GM21515 (cell line): ENCODE measurements around the gene DENND5B.
"Not testable (repeated sequence)": the region's sequence is repeated elsewhere in the genome, so short reads cannot be mapped to it uniquely, and the experiment has no call there.

Experiments used
- ATAC-seq: cut with Tn5 transposase; IDR thresholded peaks from one replicate; pipeline ENCODE4 v1.9.1; 2021; ENCODE audit not compliant: unreplicated experiment

The DENND5B gene

GRCh38 chr12:31590642-31591379 lies at the start of gene DENND5B:
Gene DENND5B (minus strand): TSS chr12:31591136. CDS start chr12:31590832, 304 bp downstream.
- ATAC-seq: peak; percentile 49

GRCh38 chr12:31634620-31635019 lies 43.7 kb upstream of the DENND5B start:
- no peak for ATAC-seq

- no peak for ATAC-seq
These were observed 42.5 kb upstream of the DENND5B start for GRCh38 chr12:31633464-31633863.

- ATAC-seq: no peak
These were observed 40.9 kb upstream of the DENND5B start for GRCh38 chr12:31631809-31632208.

GRCh38 chr12:31631023-31631724 lies 40.2 kb upstream of the DENND5B start:
- ATAC-seq: no peak

- ATAC-seq: no peak
These were observed 39.1 kb upstream of the DENND5B start for GRCh38 chr12:31629756-31630732.

- ATAC-seq: no peak
These were observed 36.6 kb upstream of the DENND5B start for GRCh38 chr12:31627456-31628054.

GRCh38 chr12:31626270-31626995 lies 35.5 kb upstream of the DENND5B start:
- ATAC-seq: no peak

- no peak for ATAC-seq
These were observed 31.1 kb upstream of the DENND5B start for GRCh38 chr12:31622038-31622437.

- no peak for ATAC-seq
These were observed 29.4 kb upstream of the DENND5B start for GRCh38 chr12:31620311-31620710.

- no peak for ATAC-seq
These were observed 27.5 kb upstream of the DENND5B start for GRCh38 chr12:31618228-31619025.

- ATAC-seq: no peak
These were observed 21.9 kb upstream of the DENND5B start for GRCh38 chr12:31612819-31613218.

- not testable (repeated sequence) for ATAC-seq
These were observed 17.4 kb upstream of the DENND5B start for GRCh38 chr12:31608299-31608698.

GRCh38 chr12:31605531-31605930 lies 14.6 kb upstream of the DENND5B start:
- ATAC-seq: no peak

GRCh38 chr12:31603546-31604009 lies 12.6 kb upstream of the DENND5B start:
- peak; percentile 90 for ATAC-seq

GRCh38 chr12:31600750-31601149 lies 9.8 kb upstream of the DENND5B start:
- no peak for ATAC-seq

- ATAC-seq: no peak
These were observed 9.3 kb upstream of the DENND5B start for GRCh38 chr12:31600252-31600651.

- peak; percentile 59 for ATAC-seq
These were observed 8.1 kb upstream of the DENND5B start for GRCh38 chr12:31599053-31599452.

GRCh38 chr12:31597066-31597465 lies 6.1 kb upstream of the DENND5B start:
- ATAC-seq: no peak
